GM18520 (cell line): Measurements from ENCODE around the gene TGM3.
"Not testable (repeated sequence)": the region's sequence is repeated elsewhere in the genome, so short reads cannot be mapped to it uniquely, and the experiment has no call there.

ENCODE experiments used
- ATAC-seq: cut with Tn5 transposase; IDR thresholded peaks from one replicate; pipeline ENCODE4 v1.9.1; 2021; ENCODE audit not compliant: unreplicated experiment

TGM3 gene, protein sequence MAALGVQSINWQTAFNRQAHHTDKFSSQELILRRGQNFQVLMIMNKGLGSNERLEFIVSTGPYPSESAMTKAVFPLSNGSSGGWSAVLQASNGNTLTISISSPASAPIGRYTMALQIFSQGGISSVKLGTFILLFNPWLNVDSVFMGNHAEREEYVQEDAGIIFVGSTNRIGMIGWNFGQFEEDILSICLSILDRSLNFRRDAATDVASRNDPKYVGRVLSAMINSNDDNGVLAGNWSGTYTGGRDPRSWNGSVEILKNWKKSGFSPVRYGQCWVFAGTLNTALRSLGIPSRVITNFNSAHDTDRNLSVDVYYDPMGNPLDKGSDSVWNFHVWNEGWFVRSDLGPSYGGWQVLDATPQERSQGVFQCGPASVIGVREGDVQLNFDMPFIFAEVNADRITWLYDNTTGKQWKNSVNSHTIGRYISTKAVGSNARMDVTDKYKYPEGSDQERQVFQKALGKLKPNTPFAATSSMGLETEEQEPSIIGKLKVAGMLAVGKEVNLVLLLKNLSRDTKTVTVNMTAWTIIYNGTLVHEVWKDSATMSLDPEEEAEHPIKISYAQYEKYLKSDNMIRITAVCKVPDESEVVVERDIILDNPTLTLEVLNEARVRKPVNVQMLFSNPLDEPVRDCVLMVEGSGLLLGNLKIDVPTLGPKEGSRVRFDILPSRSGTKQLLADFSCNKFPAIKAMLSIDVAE

DNA sequence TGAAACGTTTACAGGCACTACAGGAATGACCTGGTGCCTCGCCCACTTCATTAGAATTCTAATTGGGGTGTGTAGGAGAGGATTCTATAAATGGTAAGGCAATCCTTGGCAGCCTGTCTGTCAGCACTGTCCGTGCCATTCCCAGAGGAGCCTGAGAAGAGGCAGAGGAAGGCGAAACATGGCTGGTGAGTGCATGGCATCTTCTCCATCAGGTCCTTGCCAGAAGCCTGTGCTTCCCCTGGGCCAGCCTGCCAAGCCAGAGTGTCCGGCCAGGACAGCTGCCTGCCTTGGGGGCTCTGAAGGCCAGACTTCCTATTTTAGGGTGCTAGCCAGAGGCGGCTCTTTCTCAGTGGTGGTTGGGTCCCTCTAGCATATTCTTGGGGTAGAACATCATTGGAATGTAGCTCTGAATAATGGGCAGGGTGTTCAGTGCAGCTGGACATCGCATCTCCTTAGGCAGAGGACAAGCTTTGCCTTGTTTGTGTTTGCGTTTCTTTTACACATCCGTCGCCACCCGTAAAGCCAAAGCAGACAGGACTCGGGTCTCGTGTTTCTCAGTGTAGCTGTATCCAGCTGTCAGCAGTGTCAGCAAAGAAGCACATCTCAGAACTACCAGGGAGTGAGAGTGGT lies at the start of gene TGM3:
Gene TGM3 (plus strand): TSS at position 116 of the 630 bp plus-strand sequence. CDS start 63 bp downstream, at position 179.
- ATAC-seq, result no peak

DNA sequence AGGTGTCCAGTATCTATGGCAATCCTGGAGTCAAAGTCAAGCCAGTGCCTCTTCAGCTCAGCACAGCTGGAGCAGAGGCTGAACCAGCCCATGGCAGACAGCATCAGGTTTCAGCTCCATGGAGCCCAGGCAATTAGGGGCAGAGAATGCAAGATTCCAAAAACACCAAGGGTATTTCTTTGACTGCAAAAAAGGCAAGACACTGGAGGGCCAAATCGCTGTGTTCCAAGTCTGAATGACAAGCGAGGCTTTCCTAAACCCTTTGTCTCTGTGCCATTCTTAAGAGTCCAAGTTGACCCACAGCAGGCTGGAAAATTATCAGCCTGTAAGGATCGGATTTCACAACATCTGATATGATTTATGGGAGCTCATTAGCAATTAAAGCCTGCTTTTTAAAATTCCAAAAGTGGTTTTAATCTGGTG lies 49.7 kb upstream of the TGM3 start:
- ATAC-seq, result no peak

DNA sequence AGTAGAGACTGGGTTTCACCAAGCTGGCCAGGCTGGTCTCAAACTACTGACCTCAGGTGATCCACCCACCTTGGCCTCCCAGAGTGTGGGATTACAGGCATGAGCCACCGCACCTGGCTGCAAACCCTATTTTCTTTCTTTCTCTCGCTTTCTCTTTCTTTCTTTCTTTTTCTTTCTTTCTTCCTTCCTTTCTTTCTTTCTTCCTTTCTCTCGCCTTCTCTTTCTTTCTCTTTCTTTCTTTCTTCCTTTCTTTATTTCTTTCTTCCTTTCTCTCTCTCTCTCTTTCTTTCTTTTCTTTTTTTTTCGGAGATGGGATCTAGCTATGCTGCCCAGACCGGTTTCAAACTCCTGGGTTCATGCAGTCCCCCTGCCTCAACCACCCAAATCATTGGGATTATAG lies 47.0 kb upstream of the TGM3 start:
- no peak for ATAC-seq

DNA sequence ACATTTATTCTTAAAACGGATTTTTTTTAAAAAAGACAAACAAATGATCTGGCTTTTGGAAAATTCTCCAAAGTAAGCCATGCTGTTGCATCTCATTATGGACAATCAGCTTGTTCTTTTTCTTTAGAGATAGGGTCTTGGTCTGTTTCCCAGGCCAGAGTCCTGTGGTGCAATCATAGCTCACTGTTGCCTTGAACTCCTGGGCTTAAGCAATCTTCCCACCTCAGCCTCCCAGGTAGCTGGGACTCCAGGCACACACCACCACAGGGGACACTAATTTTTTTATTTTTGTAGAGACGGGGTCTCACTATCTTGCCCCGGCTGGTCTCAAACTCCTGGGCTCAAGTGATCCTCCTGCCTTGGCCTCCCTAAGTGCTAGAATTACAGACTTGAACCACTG lies 45.9 kb upstream of the TGM3 start:
- ATAC-seq, result no peak

DNA sequence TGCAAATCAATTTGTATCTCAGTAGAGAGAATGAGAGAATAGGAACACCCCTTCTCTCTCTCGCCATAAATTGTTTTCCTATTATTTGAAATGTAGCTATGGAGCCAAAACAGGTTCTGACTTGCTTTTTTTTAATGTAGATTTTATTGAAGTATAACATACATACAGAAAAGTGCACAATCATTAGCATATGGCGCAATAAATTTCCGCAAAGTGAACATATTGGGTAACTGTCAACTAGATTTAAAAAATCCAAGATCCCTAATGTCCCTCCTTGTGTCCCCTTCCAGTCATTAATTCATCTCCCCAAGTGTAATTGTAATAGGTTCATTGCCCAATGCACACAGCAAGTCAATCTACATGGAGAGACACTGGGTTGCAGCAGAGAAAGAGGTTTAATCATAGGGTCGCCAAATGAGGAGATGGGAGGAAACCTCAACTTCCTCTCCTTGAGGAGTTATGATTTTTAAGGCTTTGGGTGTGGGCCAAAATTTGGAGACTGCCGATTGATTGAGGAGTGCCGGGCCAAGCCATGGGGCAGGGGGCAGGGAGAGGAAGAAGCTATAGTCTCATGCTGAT lies 43.3 kb upstream of the TGM3 start:
- no peak for ATAC-seq

DNA sequence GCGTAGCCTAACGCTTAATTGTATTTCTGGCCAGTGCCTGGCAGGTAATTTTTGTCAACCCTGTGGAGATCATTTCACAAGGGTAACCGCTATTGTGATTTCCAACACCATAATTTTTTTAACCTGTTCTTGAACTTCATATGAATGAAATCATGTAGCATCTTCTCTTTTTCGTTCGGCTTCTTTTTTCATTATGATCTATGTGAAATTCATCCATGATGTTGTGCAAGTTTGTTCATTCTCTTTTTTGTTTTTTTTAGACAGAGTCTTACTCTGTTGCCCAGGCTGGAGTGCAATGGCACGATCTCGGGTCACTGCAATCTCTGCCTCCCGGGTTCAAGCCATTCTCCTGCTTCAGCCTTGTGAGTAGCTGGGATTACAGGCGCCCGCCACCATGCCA lies 42.5 kb upstream of the TGM3 start:
- ATAC-seq, result no peak

DNA sequence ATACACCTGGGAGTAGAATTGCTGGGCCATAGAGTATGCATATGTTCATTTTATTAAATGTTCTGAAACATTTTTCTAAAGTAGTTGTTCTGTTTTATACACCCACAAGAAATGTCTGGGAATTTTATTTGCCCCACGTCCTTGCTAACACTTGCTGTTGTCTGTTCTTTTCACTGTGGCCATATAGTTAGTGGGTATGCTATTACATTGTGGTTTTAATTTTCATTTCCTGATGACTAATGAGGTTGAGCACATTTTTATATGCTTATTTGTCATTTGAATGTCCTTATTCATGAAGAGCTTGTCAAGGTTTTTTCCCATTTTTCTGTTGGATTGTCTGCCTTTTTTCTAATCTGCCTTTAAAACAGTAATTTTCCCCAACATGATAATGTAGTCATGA lies 41.5 kb upstream of the TGM3 start:
- ATAC-seq, result no peak

DNA sequence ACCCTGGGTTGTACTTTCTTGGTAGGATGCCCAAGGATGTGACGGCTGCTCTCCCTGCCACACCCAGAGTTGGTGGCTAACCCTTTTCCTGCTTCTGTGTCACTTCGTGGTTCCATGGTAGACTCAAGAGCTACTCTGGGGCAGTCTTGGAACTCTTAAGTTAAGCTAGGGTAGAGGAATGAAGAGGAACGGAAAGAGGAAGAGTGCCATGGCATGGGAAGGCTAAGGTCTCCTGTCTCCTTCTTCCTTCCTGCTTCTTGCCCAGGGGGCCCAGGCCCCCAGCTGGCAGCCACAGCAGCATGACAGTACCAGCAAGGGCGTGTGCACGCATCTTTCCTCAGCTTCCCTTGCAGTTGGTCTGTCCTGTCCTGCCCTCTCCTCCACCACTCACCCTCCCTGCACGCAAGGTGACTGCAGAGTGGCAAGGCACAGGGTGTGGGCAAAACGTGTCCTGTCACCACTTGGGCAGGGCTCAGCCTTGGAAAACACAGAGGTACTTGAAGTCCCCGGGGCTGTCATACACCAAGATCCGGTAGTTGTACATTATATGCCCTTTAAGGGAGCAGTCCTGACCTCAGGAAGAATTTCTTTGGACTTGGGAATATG lies 39.8 kb upstream of the TGM3 start:
- ATAC-seq, result no peak

DNA sequence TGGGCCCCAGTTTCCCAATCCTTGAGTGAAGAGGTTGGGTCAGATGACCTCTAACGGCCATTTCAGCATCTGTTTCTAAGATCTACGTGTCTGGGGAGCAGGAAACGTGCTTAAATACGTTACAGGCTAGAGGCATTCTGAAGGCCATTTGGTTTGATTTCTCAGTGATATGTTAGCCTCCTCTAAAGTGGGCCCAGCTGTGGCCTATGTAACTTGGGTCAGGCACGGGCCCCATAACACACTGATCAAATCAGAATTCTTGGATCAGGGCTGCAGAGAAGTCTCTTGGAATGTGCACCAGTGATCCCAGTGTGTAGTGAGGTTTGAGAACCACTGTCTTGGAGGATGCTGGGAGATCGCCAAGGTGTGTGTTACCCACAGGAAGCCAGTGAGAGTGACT lies 36.1 kb upstream of the TGM3 start:
- no peak for ATAC-seq

DNA sequence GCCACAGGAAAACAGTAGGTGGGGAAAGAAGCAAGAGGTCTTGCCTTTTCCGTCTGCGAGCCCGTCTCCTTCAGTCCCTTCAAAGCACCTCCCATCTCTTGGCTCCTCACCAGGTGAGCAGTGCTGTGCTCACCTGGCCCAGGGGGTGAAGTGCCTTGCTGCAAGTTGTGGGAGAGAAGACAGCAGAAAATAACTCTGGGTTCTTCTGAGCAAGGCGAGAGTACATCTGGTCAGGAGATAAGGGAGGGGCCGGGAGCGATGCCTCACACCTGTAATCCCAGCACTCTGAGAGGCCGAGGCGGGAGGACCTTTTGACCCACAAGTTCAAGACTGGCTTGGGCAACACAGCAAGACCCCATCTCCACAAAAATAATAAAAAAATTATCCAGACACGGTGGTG lies 35.6 kb upstream of the TGM3 start:
- ATAC-seq, result no peak

DNA sequence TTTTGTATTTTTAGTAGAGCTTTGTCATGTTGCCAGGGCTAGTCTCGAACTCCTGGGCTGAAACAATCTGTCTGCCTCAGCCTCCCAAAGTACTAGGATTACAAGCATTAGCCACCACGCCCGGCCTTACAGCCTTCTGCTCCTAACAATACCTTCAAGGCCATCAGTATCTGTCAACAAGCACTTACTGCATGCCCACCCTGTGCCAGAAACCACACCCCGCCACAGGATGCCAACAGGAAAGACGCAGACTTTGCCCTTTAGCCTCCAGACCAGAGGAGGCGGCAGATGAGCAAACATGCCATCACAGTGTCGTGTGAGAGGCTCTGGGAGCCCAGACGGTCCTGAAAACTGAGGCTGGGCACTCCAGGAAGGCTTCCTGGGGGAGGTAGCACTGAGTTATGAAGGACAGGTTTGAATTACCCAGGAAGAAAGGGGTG lies 34.7 kb upstream of the TGM3 start:
- no peak for ATAC-seq

DNA sequence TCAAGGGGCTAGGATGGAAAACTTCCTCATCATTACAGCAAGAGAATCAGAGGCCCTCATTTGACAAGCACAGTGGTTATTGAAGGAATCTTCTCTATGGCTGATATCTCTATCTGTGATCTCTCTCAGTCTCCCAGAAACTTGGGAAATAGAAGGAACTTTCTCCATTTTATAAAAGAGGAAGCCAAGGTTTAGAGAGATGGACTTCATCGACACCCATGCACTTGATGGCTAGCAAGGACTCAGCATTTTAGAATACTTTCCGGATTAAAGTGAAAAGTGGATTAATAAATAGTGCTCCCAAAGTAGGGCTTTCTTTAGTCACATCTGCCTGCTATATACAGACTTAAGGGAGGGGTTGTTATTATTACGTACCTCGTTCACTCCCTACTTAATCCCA lies 34.2 kb upstream of the TGM3 start:
- no peak for ATAC-seq

DNA sequence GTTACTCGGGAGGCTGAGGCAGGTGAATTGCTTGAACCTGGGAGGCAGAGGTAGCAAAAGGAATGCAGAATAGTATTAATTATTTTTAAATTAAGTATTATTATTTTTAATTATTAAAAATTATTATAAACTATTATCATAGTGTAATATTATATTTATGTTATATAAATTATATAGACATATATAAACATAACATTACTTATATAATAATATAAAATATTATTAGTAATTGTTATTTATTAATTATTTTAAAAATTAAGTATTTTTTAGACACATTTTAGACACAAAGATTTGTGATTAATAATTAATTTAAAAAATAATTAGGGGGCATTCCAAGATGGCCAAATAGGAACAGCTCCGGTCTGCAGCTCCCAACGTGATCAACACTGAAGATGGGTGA lies 31.7 kb upstream of the TGM3 start:
- ATAC-seq, result no peak

DNA sequence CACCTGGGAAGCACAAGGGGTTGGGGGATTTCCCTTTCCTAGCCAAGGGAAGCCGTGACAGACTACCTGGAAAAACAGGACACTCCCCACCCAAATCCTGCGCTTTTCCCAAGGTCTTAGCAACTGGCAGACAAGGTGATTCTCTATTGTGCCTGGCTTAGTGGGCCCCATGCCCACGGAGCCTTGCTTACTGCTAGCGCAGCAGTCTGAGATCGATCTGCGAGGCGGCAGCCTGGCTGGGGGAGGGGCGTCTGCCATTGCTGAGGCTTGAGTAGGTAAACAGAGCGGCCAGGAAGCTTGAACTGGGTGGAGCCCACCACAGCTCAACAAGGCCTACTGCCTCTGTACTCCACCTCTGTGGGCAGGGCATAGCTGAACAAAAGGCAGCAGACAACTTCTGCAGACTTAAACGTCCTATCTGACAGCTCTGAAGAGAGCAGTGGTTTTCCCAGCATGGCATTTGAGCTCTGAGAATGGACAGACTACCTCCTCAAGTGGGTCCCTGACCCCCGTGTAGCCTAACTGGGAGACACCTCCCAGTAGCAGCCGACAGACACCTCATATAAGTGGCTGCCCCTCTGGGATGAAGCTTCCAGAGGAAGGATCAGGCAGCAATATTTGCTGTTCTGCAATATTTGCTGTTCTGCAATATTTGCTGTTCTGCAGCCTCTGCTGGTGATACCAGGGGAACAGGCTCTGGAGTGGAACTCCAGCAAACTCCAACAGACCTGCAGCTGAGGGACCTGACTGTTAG lies 31.0 kb upstream of the TGM3 start:
- ATAC-seq, result not testable (repeated sequence)

DNA sequence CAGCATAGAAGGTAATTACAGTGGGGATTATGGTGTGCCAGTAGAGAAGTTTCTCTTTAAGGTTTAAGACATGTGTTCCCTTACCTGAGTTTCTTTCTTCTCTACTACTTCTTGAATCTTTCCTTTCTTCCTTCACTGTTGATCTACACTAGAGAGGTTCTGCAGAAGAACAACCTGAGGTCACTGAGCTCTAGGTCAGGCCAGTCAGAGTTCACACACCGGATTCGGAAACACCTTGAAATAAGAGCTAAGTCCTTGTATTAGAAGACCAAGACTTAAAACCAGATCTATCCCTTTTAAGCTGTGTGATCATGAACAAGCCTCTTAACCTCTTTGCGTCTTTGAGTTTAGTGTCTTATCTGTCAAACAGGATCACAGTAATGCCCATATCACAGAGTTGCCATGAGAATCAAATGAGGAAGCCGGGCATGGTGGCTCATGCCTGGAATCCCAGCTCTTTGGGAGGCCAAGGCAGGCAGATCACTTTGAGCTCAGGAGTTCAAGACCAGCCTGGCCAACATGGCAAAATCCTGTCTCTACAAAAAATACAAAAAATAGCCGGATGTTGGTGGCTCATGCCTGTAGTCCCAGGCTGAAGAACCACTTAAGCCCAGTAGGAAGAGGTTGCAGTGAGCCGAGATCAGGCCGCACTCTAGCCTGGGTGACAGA lies 22.0 kb upstream of the TGM3 start:
- ATAC-seq, result no peak

DNA sequence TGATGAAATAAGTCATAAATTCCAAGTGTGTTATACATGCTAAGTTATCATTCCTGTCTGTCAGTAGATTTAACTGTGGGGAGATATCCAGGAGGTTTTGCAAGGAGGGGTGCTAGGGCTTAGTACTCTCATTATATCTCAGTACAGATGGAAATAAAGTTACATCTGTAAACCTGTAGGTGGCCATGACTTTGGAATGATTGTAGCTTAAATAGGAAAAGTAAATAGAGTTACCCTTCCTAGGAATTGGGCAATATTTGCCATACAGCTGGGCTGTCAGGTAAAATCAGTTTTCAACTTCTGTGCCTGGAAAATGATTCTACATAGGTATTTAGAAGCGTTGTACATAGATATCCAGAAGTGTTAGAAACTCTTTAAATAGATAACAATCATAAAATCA lies 19.8 kb upstream of the TGM3 start:
- no peak for ATAC-seq

DNA sequence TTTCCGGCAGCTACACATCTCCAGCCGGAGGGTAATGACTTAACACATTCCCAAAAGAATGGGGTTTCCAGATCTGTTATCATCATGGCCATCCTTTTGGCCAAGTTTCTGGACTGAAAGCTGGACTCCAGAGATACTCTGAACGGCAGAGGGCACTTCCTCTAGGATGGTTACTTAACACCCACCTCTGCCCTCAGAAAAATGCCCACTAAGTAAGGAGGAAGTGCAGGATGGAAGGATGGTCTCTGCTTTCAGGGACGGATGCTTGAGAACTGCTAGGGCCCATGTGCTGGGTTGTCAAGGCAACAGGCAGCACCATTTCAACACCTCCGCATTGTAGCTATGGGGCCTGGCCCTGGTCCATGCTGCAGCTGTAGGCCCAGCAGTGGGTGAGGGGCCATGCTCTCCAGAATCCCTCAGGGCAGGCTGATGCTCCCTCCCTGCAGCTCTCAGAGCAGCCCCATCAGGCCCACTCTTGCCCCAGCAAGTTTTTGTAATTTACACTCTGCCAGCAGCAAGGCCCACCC lies 16.5 kb upstream of the TGM3 start:
- no peak for ATAC-seq

DNA sequence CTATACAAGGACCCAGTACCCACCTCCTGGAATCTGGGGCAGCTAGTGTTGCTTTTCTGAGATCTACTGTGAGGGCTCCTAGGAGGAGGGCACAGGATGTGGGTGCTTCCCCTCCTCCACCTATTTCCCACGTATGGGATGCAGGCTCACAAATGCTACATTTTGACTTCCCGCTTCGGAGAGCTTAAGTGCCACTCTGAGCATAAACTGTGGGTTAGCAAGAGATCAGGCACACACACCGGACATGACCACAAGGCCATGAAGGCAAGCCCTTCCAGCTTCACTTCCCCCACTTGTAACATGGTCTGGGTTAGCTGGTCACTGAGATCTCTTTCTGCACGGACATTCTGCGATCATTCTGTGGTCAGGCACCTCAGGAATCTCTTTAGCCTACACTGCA lies 15.7 kb upstream of the TGM3 start:
- no peak for ATAC-seq

DNA sequence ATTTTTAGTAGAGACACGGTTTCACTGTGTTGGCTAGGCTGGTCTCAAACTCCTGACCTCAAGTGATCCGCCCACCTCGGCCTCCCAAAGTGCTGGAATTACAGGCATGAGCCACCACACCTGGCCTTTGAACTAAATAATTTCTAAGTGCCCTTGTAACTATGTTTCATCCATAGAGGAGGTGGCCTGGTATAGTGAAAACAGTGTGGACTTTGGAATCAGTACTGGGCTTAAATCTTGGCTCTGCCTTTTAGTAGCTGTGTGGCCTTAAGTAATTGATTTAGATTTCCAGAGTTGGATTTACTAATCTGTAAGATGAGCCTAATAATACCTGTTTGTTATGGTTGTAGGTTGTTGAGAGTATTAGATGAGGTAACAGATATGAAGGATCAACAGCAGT lies 14.2 kb upstream of the TGM3 start:
- ATAC-seq, result no peak

DNA sequence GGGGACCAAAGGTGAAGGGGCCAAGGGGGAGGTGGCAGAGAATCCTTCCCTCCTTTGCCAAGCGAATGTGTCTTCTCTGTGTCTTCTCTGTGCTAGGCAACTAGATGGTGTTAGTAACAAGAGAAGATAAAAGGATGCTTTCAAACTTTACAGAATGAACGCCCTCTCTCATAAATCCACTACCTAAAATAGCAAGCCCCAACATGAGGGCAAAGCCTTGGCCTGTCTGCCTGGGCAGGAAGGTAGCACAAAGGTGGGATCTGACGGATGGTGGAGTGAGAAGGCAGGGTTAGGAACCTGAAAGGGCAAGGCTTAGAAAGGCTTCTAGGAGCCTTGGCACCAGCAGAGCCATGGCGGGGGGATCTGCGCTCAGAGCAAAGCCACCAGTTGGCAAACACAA lies 13.6 kb upstream of the TGM3 start:
- no peak for ATAC-seq
